Brain microvascular endothelial cell (primary cell): Measurements from ENCODE around the gene ENTPD8.

Experiments
- DNase-seq: peaks from one replicate; pipeline ENCODE4 v3.0.0-alpha.2; 2020
- H3K27ac ChIP-seq: fragments of 250-450 bp; sonication (Bioruptor Pico); 2 replicates; pipeline ENCODE4 v1.5.1; 2020; ENCODE audit warnings: mild to moderate bottlenecking, moderate library complexity
- H3K27me3 ChIP-seq: fragments of 250-450 bp; sonication (Bioruptor Pico); replicated peaks from 2 replicates; pipeline ENCODE4 v1.5.1; 2020; ENCODE audit warnings: mild to moderate bottlenecking
- H3K36me3 ChIP-seq: fragments of 250-450 bp; sonication (Bioruptor Pico); replicated peaks from 2 replicates; pipeline ENCODE4 v1.5.1; 2020; ENCODE audit warnings: mild to moderate bottlenecking
- H3K4me3 ChIP-seq: 2 replicates; pipeline ENCODE4 v1.5.1; 2011; ENCODE audit warnings: low read depth, mild to moderate bottlenecking, control low read depth, low read length, moderate library complexity
- in situ Hi-C: cut with HindIII; loops from 2 replicates; pipeline ENCODE4 v1.10.0; 2017; ENCODE audit warnings: low sequenced_read_pairs, low pct_ligation_motif_present
- TF ChIP-seq, protein P1 (sequence below): IDR thresholded peaks from 2 replicates; pipeline ENCODE4 v1.5.1; 2011; ENCODE audit warnings: low read depth, mild to moderate bottlenecking, moderate library complexity, low read length, control low read depth, inconsistent platforms; ENCODE audit errors: missing control alignments

The ENTPD8 gene

GRCh38 chr9:137409515-137409914 is 31.6 kb downstream of the ENTPD8 start:
- no peak for DNase-seq
- TF ChIP-seq, protein P1, sequence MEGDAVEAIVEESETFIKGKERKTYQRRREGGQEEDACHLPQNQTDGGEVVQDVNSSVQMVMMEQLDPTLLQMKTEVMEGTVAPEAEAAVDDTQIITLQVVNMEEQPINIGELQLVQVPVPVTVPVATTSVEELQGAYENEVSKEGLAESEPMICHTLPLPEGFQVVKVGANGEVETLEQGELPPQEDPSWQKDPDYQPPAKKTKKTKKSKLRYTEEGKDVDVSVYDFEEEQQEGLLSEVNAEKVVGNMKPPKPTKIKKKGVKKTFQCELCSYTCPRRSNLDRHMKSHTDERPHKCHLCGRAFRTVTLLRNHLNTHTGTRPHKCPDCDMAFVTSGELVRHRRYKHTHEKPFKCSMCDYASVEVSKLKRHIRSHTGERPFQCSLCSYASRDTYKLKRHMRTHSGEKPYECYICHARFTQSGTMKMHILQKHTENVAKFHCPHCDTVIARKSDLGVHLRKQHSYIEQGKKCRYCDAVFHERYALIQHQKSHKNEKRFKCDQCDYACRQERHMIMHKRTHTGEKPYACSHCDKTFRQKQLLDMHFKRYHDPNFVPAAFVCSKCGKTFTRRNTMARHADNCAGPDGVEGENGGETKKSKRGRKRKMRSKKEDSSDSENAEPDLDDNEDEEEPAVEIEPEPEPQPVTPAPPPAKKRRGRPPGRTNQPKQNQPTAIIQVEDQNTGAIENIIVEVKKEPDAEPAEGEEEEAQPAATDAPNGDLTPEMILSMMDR, result no peak
- in situ Hi-C loops, result no loop called here

GRCh38 chr9:137408651-137409405 is 32.3 kb downstream of the ENTPD8 start:
- Histone ChIP-seq H3K4me3 (no peak overlapping the region), H3K27me3 (no peaks in the 10 kb centered on the region), H3K36me3 (no peaks in the 10 kb centered on the region), H3K27ac (no peak overlapping the region)
- no peak for DNase-seq
- in situ Hi-C loops, result no loop called here
- TF ChIP-seq, protein P1, result no peak

More at GRCh38 chr9:137409515-137409914, 31.6 kb downstream of the ENTPD8 start:
- Histone ChIP-seq H3K4me3 (no peak overlapping the region), H3K27ac (no peak overlapping the region), H3K36me3 (no peaks in the 10 kb centered on the region), H3K27me3 (no peaks in the 10 kb centered on the region)

- H3K4me3 ChIP-seq, result no peak overlapping the region
- DNase-seq, result no peak
- H3K36me3 ChIP-seq, result no peaks in the 10 kb centered on the region
- H3K27ac ChIP-seq, result no peak overlapping the region
- TF ChIP-seq, protein P1, result no peak
- H3K27me3 ChIP-seq, result no peaks in the 10 kb centered on the region
- in situ Hi-C loops, result no loop called here
These were observed 33.4 kb downstream of the ENTPD8 start for GRCh38 chr9:137407590-137408300.

DNA sequence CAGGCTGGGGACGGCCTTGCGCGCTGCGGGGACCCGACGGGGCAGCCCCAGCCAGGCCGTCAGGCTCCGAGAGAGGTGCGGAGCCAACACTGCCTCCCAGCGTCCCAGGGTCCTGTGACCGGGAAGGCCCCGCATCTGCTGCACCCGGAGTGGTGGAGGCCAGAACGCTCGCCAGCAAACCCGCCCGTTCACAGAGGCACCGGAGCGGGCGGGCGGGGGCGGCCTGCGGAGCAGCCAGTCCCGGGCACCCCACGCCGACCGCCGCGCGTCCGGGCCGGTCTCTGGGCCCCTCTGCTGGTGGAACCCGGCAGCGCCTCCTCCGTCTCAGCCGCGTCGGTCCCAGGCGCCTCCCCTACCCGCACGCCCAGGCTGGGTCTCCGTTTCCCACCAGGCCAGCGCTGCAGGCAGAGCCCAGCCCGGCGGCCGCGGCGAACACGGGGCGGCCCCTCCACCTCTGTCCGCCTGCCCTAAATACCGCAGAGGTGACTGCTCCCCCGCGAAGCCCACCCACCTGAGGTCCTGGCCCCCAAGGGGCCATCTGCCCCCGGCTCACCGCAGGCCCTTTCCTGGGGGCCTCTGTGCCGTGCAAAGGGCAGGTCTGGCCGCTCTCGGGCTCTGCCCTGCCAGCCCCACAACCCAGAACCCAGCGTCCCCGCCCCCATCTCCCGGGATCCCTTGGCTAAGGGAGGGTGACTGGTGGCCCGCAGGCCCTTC is 34.1 kb downstream of the ENTPD8 start:
- no peaks in the 10 kb centered on the region for H3K36me3 ChIP-seq
- peak; percentile 46 for DNase-seq
- TF ChIP-seq, protein P1, result peak; percentile 64
- H3K4me3 ChIP-seq, result peak overlapping the region; percentile 41
- no peak overlapping the region for H3K27ac ChIP-seq
- in situ Hi-C loops, result no loop called here
- H3K27me3 ChIP-seq, result no peaks in the 10 kb centered on the region

GRCh38 chr9:137406085-137406760 is 34.9 kb downstream of the ENTPD8 start:
- TF ChIP-seq, protein P1, result no peak

More at GRCh38 chr9:137406085-137406760, 34.9 kb downstream of the ENTPD8 start:
- in situ Hi-C loops, result no loop called here
- no peak overlapping the region for H3K27ac ChIP-seq
- no peaks in the 10 kb centered on the region for H3K27me3 ChIP-seq
- DNase-seq, result no peak
- no peak overlapping the region for H3K4me3 ChIP-seq
- no peaks in the 10 kb centered on the region for H3K36me3 ChIP-seq
